Measurements from ENCODE around the gene NPLOC4. TPM values are rescaled to one million over a fixed set of nuclear protein-coding genes. Genes with fewer than 3 reads are reported as not detected.

Gene NPLOC4
- total and polyA plus RNA-seq, 2 of the 13 experiments (the other 11 are each of a cell fraction or from before 2014, with no cell fraction given) = 57.0 to 97.0 TPM

GRCh38 chr17:81636505-81637288, at the start of gene NPLOC4, which contains the start of gene TSPAN10 (continued):
- TF ChIP-seq ZNF18 (CRISPR knock-in tag; IDR thresholded peaks at IDR 0.05; ENCODE audit: insufficient replicate concordance) = no peak
- peak; percentile 94; the same call in 1 of the 2 replicates for TF ChIP-seq ZBTB25 (CRISPR knock-in tag; IDR thresholded peaks at IDR 0.05)
- peak; percentile 77; the same call in 1 of the 2 replicates for TF ChIP-seq POGK (CRISPR knock-in tag; conservative IDR thresholded peaks at IDR 0.05)
- no peak for TF ChIP-seq TCF12 (IDR thresholded peaks at IDR 0.05)
- peak; percentile 89 for TF ChIP-seq TCF12 (CRISPR knock-in tag; IDR thresholded peaks at IDR 0.05)
- TF ChIP-seq SP5 (CRISPR knock-in tag; IDR thresholded peaks at IDR 0.05; ENCODE audit: borderline replicate concordance, low read depth) = peak; percentile 82
- TF ChIP-seq ZNF292 (CRISPR knock-in tag; IDR thresholded peaks at IDR 0.05; ENCODE audit: borderline replicate concordance, low read depth) = no peak
- peak; percentile 80; the same call in 1 of the 2 replicates for TF ChIP-seq ZNF564 (CRISPR knock-in tag; IDR thresholded peaks at IDR 0.05)
- TF ChIP-seq ZFX (CRISPR knock-in tag; IDR thresholded peaks at IDR 0.05; ENCODE audit: low read depth) = peak; percentile 96
- TF ChIP-seq NFE2L1 (CRISPR knock-in tag; IDR thresholded peaks at IDR 0.05; ENCODE audit: borderline replicate concordance) = no peak
- 0 out of 2 replicates have a peak, but pooled peaks have one; percentile 29 for TF ChIP-seq ONECUT2 (CRISPR knock-in tag; IDR thresholded peaks at IDR 0.05)
- 0 out of 2 replicates have a peak, but pooled peaks have one; percentile 30 for TF ChIP-seq ZNF317 (CRISPR knock-in tag; IDR thresholded peaks at IDR 0.05)
- TF ChIP-seq KLF13 (CRISPR knock-in tag; IDR thresholded peaks at IDR 0.05) = no peak
- TF ChIP-seq PREB (CRISPR knock-in tag; IDR thresholded peaks at IDR 0.05) = no peak
- no peak; the same call in 1 of the 2 replicates for TF ChIP-seq PRDM4 (CRISPR knock-in tag; IDR thresholded peaks at IDR 0.05; ENCODE audit: borderline replicate concordance)
- TF ChIP-seq MEIS1 (CRISPR knock-in tag; IDR thresholded peaks at IDR 0.05; ENCODE audit: borderline replicate concordance) = no peak; the same call in 1 of the 2 replicates
- TF ChIP-seq ELK4 (CRISPR knock-in tag; IDR thresholded peaks at IDR 0.05; ENCODE audit: borderline replicate concordance) = no peak
- peak; percentile 89 for TF ChIP-seq ZC3H13 (CRISPR knock-in tag; IDR thresholded peaks at IDR 0.05)
- TF ChIP-seq CHD4 (IDR thresholded peaks at IDR 0.05; ENCODE audit: borderline replicate concordance, low read length) = no peak

Measured in HepG2 (cell line).